Skin of body (tissue), 3 donors: ENCODE data around the gene MCU. TPM values are rescaled to one million over a fixed set of nuclear protein-coding genes. Genes with fewer than 3 reads are reported as not detected.

ENCODE experiments used
- DNase-seq: peaks from one replicate; lab custom pipeline; 2025; lab: John Stamatoyannopoulos, UW
- small RNA-seq: library from RNA; depleted of rRNA; stranded (forward); fragments of <200 nt; gene quantifications from one replicate; pipeline ENCODE3, GENCODE V24; 2014; ENCODE audit warnings: low replicate concordance
- total RNA-seq: library from RNA; depleted of rRNA; stranded (reverse); fragments of >200 nt; gene quantifications from one replicate; pipeline ENCODE4 v1.2.3, GENCODE V29; 2014

MCU gene
- total RNA-seq, 1 donor from 2014 or later = 31.2 TPM

DNA sequence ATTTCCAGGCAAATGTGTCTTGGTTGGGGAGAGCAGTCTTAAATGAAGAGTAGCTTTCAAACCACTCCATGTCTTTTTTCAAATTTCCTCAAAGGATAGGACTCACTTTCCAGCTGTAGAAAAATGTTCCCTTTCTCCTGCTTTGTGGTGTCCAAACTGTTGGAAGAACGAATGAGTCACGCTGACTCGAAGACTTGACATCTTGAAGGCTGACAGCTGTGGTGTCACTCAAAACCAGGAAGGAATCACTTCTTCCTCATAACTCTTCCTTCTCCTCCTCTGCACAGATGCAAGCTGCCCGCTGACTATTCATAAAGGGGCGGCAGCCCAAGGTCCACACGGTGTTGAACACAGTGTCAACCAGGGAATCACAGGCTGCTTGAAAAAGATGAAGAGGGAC is 243.4 kb downstream of the MCU start:
- DNase-seq = no peak

Small RNA genes within 50 kb of the gene (small RNA-seq; reads per million reads assigned to genes)
- not detected for gene MIR4676
- gene RF00019 = not detected

Other genes with a start within 250 kb of the MCU start
- 42.5 TPM for gene MICU1, start 66.1 kb upstream of the MCU start, total RNA-seq
- gene OIT3, start 201.6 kb downstream of the MCU start, total RNA-seq = 2.9 TPM